Tracheal epithelial cell (primary cell): ENCODE results near the gene RANBP6. TPM values are rescaled to one million over a fixed set of nuclear protein-coding genes. Genes with fewer than 3 reads are reported as not detected.

ENCODE experiments used
- total RNA-seq: library from RNA; depleted of rRNA; stranded (reverse); fragments of >200 nt; gene quantifications from 2 replicates; pipeline ENCODE4 v1.2.1, GENCODE V29; 2014

The RANBP6 gene
- total RNA-seq = 18.5 and 19.8 TPM in 2 replicates

DNA sequence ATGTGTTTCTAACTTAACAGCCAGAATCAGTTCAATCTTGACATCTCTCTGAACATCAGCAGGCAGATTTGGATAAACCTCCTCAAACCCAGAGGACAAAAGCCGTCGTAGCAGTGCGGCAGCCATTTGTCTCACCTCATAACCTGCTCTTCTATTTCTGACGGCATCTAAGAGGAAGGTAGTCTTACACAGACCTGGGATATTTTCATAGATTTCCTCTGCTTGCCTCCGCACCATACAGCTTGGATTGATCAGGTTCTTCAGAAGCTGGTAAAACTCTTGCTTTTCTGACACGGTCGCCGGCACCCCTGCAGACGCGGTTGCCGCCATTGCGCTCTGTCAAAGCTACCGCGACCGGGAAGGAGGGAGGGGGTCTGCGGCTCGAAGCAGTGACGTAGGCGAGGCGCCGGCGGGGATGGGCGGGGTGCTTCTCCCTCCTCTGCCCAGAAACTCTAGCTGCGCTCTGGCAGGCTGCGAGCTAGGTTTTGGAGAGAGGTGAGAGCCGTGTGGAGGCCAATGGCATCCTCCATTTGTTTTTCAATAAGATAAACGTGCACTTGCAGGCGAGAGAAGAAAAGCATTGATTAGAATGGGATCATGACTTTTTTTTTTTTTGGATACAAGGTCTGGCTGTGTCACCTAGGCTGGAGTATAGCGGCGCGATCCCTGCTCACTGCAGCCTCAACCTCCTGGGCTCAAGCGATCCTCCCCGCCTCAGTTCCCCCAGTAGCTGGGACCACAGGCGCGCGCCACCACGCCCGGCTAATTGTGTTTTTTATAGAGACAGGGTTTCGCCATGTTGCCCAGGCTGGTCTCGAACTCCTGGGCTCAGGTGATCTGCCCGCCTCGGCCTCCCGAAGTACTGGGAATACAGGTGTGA lies at the start of gene RANBP6:
Gene RANBP6 (minus strand): TSS at position 347 of the 880 bp plus-strand sequence. CDS start 17 bp downstream, at position 330.

Other genes starting within 250 kb of the RANBP6 start
- 78.3 and 79.1 TPM in 2 replicates for gene ERMP1, start 182.5 kb downstream of the RANBP6 start, total RNA-seq
- gene MLANA, start 124.7 kb downstream of the RANBP6 start, total RNA-seq = not detected in 2 replicates
- 3.6 and 12.8 TPM in 2 replicates for gene IL33, start 200.2 kb upstream of the RANBP6 start, total RNA-seq